Spleen (tissue), 7 donors: ENCODE data around the gene DYRK1A.

Source experiments
- CTCF ChIP-seq, 11 experiments: fragments of 200-600 bp in 7 of 11; fragments of 450-650 bp in 4 of 11; sonication (generic) in 4 of 11; IDR thresholded peaks in 8 of 11; conservative IDR thresholded peaks in 3 of 11; 1 replicate in 7 of 11; 2 replicates in 4 of 11; pipeline versions ENCODE4 v1.4.0 to v1.8.0; 2016 to 2021; ENCODE audit warnings: antibody characterized with exemption in 11 of 11, inconsistent platforms in 4 of 11, mild to moderate bottlenecking in 1 of 11
- POLR2A ChIP-seq, 3 donors: fragments of 450-650 bp; IDR thresholded peaks; one replicate each; pipeline ENCODE4 v1.5.1; 2017; ENCODE audit warnings: antibody characterized with exemption in 3 of 3, mild to moderate bottlenecking in 1 of 3
- POLR2AphosphoS5 ChIP-seq, 3 donors: sonication (generic); formaldehyde crosslinking; IDR thresholded peaks; one replicate each; pipeline ENCODE4 v1.5.1; 2017; ENCODE audit warnings: antibody characterized with exemption in 3 of 3
- donor health status: DM: no; HTN: no; CAD: no; lungs with moderate emphysema.
- donor health status: DM: no; HTN: no; CAD: no.
- donor health status: DM: no; HTN: no; CAD: no.

GRCh38 chr21:37383784-37384311, 17.3 kb downstream of the DYRK1A start:
- TF ChIP-seq CTCF (IDR thresholded peaks at IDR 0.05 in 8 of 11, conservative IDR thresholded peaks at IDR 0.05 in 3 of 11): no peak
- no peak for TF ChIP-seq POLR2A (IDR thresholded peaks at IDR 0.05)
- no peak for TF ChIP-seq POLR2AphosphoS5 (IDR thresholded peaks at IDR 0.05)
